Dedifferentiated amniotic fluid mesenchymal stem cell (primary cell): ENCODE results near the gene LIMS1.
A peak's percentile ranks its signal among the peaks of the same experiment; 100 is the strongest.

Experiments used
- DNase-seq: peaks from one replicate; pipeline ENCODE4 v3.0.0-alpha.2; 2016; ENCODE audit errors: extremely low spot score

Gene LIMS1

DNA sequence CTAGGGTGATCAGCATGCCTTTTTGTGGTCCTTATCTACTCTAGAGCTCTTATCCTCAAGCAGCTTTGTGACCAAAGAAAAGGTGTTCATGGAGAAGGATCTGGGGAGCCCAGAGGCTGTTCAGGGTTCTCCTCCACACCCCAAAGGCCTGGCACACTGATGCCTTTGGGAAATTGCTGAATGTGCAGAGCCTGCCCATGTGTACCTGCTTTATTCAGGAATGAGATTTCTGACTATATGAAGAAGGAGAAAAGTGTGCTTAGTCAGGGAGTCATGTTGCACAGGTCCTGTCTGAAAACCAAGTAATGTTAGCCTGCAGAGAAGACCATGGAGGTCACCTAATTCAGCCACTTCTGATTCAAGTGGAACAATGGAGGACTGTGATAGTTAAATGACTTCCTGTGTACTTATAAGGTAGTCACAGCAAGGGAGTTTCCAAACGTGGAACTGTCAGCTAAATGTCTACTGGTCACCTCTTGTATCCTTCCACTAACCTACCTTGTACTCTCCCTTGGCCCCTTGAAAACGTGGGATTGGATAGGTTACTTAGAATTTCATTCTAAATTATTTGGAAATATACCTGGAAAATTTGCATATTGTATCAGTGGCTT, 81.3 kb downstream of the LIMS1 start:
- no peak for DNase-seq

DNA sequence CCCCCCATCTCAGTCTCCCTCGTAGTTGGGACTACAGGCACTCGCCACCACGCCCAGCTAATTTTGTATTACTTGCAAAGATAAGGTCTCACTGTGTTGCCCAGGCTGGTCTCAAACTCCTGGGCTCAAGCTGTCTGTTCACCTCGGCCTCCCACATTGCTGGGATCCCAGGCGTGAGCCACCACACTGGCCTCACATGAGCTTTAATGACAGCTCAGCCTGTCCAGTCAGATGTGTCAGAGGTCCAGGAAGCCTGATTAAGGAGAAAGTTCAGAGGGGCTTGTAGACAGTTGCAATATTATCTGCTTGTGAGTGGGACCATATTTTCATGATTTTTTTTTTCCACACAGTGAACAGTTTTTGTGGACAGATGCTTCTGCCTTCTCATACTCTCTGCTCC, 82.0 kb downstream of the LIMS1 start:
- no peak for DNase-seq

DNA sequence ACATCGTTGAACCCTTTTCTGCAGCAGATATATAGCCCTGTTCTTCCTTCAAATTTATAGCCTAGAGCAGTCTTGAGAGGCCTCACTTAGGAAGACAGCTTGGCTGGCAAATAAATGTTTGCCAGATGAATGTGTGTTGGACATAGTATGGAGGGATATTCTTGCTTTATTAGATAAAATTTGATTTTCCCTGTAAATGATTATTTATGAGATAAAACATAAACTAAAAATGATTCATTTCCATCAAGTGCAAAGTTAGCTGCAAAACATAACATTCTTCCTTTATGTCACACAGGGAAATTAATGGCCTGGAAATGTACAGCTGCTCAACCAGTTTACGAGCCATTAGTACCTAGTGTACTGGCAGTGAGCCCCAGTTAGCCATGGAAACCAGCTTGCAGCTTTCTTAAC, 82.5 kb downstream of the LIMS1 start:
- DNase-seq, result no peak

DNA sequence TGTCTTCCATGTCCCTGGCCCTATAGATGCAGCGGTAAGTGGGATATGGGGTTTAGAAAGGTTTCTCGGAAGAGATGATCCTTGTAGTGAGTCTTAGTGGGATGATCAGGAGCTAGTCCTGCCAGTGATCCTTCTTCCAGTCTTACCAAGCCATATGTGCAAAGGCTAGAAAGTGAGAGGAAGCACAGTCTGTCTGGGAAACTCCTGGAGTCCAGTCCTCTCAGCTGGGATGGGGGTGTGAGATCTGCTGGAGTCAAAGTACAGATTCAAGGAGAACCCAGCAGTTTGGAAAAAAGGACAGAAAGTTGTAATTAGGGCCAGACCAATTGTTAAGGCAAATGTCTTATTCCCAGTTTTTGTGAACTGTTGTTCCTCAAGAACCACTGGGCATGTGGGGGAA, 83.3 kb downstream of the LIMS1 start:
- no peak for DNase-seq

DNA sequence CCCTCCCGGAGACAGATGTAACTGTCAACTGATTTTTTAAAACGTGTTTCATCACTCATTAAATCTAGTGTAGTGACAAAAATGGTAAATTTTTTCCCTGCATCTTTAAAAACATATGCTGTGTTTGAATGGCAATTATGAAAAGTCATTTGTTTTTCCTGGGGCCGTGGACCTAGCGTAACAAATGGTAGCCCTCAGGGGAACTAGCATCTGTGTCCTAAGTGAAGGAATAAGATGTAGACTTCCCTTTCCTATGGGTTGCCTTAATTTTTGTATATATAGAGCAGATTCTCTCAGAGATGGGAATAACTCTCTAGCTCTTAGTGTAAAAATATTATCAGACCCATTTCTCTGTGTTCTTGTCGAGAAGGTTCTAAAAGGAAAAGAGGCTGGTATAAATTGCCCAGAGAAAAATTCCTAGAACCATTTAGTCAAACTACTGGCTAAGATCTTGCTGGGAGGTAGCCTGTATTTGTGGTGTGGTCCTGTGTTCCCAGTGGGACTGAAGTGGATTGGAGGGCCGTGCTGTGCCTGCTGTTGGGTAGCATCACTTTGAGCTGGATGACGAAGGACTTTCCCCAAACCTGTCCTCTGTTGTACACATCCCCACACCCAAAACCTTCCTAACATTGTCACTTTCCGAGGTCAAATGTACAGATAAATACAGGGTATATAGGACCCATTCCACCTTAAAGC, 85.8 kb downstream of the LIMS1 start:
- no peak for DNase-seq

DNA sequence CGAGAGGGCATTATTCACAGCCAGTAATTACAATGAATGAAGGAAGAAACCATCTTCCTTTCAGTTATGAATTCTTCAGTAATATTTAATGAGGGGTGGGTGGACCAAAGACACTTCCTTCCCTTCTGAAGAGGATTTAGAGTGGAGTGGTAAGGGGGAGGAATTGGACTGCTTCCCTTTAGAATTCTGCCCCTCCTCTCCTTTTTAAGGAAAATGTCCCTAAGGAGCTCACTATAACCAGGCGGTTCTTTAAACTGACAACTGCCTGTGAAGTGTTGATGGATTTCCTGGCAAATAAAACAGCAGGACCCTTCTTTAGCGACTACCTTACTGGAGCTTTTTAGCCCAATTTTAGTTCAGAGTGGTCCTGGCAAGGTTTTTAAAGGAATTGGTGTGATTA, 86.4 kb downstream of the LIMS1 start:
- DNase-seq, result no peak

DNA sequence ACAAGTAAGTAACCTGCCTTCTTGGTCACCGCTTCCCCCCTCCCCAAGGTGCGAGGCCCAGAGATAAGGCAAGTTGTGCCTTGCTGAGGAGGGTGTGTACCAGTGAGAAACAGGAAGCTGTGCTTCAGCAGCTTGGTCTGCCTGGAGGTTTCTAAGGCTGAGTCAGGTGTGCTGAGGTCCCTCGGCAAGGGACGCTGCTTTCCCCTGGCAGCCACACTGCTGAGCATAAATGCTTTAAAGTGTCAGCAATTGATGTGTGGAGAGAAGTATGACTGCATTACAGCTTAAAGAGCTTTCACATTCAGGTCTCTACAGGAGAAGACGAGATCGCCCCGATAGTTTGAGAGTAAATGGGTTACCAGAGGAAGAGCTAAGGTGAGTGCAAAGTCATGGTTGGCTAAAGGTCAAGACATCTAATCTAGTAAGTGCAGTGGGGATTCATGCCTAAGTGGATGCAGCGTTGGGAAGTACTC, 86.9 kb downstream of the LIMS1 start:
- no peak for DNase-seq

DNA sequence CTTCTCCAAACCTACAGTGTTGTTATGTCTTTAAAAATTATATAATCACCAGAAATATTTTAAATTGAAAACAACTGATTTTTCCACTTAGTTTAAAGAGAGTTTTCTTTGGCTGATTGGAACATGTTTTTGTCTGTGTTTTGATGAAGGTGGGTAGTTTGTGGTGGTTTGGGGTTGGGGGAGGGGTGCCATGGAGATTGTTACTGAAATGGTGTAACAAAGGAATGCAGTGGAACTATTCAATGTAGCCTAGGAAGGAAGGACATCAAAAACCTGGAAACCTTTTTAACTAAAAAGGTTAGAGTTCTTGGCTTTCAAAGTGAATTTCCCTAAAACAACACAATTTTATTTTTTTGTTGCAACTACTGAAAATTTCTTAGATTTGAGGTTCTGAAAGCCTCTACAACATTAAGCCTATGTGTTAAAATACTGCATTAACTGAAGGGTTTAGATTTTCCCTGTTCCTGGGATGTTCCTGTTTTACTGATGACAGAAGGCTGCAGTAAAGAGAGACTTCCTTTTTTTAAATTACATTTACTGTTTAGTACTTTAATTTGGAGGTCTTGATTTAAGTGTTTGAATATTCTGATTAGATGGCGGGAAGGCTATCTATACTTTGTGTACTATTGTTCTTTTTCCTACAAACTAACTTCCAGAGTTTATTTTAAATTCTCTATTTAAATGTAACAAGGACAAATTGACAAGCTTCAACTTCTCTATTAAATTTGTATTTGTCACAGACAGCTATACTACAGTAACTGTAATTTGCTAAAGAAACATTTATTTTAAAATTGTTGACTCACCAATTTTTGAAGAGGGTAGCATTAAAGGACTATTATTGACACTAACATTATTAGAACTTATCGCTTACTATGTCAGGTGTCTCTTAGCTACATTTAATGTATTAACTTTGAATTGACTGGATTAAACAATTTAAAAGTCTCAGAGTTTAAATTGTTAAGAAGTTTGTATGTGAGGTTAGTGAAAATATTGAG, 87.7 kb downstream of the LIMS1 start:
- no peak for DNase-seq

DNA sequence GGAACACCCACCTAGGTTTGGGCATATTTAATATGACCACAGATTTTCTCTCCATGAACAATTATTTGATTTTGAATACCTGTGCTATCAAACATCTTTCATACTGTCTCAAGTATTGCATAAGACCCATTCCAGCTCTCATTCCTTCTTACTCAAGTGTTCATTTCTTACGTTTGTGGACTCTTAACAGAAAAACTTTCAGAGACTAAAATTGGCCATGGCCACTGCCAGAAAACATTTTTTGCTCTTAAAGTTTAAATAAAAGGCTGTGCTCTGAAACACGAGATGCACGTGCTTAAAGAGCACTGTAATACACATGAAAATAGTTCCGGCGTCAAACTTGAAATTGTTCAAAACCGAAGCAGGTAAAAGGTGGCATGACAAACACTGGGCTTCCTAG, 89.3 kb downstream of the LIMS1 start:
- peak; percentile 47 for DNase-seq

DNA sequence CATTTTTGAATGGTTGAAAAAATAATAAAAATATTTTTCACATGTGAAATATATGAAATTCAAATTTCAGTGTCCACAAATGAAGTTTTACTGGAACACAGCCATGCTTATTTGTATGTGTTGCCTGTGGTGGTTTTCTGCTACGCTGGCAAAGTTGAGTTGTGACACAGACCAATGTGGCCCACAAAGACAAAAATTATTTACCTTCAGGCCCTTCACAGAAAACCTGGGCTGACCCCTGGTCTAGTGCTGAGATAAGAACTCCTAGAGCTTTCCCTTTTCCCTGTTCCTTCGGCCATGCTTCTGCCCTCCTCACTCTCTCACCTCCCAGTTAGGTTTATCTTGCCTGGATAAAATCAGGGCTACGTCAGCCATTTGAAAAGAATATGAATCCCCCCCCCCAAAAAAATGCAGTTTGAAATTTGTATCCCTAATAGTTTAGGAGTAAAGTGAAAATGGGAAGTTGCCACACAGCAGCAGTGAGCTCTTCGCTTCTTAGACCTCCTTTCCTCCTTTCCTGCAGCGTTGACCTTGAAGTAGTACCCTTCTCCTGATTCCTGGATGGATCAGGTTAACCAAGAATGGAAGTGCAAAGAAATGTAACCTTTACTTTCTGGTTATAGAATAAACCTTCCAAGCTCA, 91.0 kb downstream of the LIMS1 start:
- no peak for DNase-seq

DNA sequence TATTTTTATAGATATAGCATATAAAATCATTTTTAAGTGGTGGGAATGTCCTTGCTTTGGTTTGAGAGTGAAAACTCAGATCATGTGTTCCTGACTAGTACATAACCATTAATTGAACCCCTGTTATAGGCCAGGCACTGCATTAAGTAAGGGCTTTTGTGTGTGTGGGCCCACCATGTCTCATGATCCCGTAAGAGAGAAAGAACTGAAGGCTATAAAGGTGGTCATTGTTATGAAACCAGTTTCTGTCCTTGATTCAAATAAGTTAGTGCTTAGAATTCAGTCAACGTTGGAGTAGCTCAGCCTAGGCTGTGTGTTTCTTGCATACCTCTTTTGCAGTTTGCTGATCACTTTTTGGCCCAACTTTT, 91.5 kb downstream of the LIMS1 start:
- no peak for DNase-seq

DNA sequence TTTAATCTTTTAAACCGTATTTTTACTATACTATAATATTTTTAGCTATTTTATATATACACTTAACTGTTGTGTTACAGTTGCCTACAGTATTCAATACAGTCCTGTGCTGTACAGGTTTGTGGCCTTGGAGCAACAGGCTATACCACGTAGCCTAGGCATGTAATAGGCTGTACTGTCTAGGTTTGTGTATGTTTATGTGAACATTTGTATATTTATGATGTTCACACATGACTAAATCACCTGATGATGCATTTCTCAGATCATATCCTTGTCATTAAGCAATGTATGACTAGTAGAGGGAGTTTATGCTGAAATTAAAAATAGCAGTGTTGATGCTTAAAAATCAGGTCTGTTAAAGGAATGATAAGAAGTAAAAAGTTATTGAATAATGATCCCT, 92.7 kb downstream of the LIMS1 start:
- no peak for DNase-seq

DNA sequence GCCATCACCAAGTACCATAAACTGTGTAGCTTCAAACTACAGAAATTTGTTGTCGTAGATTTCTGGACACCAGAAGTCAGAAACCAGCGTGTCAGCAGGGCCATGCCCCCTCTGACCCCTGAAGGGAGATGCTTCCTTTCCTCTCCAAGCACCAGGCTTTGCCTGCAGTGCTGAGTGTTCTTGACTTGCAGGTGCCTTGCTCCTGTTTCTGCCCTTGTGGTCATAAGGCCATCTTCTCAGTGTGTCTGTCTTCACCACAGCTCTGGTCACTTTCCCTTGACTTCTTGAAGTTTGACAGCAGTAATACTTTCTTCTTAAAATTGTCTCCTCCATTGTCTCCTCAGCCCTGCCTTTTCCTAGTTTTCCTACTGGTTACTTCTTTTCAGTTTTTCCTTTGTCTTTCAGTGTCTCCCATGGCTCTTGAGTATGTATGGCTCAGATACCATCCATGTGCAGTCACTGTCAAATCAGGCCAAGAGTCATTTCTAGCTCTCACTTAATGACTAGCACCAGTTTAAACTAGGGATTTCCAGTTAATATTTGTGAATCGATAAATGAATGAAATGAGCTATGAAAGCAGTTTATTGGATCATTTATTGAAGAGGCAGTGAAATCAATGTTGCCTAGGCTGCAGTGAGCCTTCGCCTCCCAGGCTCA, 93.8 kb downstream of the LIMS1 start:
- DNase-seq, result no peak

DNA sequence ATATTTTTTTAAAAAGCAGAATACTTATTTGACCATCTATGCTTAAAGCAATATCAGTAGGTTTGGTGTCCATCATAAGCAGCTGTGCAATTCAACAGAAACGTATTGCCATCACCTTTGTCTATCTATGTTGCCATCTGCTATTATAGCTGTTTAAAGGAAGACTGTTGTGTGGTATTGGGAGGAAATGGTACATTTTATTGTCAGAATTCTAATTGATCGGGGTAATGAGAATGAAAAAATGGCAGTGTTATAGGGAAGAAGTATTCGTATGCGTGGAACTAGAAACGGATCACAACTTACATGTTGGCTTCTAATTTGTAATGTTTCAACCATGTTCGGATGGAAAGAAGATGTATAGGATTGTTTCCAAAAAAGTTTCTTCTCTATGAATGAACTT, 94.7 kb downstream of the LIMS1 start:
- no peak for DNase-seq

DNA sequence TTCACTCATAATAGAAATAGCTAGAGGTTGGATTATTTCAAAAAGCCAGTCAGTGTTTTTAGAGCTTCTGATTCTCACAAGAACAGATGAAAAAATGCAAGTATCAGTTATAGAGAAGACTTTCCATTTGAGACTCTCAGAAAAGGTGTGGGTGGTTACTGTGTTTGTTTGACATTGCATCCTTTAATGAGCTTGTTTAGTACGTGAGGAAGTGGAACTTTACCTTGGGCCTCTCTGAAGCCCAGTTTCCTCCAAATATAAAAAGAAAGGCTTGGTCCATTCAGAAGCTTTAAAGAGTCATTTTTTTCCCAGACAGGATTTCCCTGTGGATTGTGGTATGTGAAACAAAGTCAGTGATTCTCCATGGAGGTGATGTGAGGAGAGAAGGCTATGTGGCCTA, 95.1 kb downstream of the LIMS1 start:
- DNase-seq, result no peak

DNA sequence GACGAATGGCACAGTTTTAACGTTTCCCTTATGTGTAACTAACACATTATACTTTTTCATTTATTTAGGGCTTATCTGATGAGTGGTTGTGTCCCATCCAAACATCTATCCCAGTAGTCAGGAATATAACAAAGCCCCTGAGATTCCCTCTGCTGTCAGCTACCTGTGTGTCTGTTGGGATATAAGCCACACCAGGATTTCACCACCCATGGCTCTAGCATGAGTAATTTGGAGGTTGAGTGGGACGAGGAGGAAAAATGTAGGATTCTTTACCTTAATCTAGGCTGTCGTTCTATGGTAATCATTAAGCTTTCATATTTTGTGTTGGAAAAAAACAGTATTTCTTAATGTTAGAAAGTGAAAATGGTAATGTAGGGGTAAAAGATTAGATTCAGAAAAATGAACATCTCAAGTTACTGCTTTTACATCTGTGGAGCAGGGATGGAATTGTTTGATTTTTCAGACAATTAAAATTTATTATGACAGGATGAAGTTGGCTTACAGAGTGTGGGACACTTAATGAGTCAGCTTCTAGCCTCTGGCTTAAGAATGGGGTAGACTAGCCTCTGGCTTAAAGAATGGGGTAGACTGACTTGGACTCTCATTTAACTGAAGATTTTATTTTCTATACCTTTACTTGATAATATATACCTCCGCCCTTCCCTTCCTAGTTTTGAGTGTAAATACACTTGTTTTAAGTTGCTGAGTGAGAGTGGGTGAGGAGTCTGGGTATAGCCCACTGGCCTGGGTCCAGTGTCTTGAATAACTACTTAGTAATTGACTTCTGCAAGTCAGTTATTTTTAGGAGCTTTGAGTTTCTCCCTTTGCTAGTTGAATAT, 96.5 kb downstream of the LIMS1 start:
- DNase-seq, result no peak

DNA sequence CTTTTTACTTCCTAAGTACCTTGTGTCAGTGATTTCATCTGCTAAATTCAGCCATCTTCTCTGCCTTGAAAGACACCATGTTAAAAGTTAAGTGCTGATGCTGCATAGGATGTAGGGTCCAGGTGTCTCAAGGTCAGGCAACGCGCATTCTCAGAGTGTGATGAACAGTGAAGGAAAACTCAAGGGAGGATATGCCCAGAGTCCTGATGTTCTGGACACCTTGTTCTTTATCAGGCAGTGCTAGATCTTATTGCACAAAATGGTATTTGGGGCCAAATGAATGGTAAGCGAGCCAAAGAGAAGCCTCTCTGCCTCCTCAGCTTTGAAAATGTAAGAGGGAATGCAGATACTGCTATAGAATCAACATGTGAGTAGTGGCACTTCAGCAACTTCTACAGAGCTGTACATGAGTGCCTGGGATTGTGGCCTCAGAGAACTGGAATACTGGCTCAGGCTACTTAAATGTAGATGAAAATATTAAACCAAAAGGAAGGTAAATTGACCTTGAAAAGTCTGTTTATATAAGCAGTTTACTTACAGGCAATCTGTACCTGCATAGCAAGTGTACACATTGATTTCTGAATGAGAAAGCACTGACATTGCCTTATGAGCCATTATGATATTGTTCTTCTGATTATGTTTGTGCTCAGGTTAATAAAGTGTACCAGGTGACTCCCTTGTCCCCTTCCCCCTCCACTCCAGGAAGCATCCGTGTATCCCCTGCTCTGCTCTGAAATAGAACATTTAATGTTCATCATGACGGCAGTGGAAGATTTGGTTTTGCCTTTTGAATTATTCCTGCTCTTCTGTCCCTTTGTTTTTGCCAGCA, 98.3 kb downstream of the LIMS1 start:
- DNase-seq, result no peak

DNA sequence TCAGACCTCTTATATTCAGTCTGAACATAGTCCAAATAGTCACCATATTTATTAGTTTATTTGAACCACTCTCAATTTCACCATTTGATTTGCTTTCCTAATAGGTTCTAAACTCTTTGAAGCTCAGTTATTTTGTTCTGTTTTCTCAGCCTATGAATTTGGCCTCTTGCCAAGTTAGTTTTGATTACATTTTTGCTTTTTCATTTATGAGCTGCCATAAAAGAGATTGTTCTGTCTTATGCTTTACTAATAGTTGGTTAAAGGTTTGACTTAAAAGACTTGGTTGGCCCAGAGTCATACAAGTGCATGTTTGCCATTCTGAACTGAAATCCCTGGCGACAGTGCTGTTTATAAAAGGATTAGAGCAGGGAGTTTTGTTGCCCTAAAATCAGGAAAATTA, 99.1 kb downstream of the LIMS1 start:
- no peak for DNase-seq

DNA sequence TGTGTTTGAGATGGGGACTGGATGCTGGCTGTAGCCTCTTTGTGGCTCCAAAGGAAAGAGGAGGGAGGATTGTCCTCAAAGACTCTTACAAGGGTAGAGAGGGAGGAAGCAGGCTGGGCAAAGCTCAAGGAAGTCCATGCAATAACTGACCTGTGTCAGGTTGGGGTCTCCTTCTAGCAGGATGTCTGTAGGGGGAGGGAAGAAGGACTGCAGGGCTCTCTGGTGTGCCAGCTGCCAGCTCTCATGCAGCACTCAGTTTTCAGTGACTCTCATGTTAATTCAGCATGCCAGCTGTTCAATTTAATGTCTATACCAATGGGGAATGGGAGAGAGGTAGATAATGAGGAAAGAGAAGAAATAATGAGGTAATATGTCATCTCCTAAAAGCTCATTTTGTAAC, 99.7 kb downstream of the LIMS1 start:
- no peak for DNase-seq
